Hypothalamus (tissue), 51 donors: ENCODE measurements around the gene SPP1.
"Not testable (repeated sequence)": the region's sequence is repeated elsewhere in the genome, so short reads cannot be mapped to it uniquely, and the experiment has no call there.

Experiments
- DNase-seq, 51 donors: peaks; one replicate each; lab custom pipeline; 2025; lab: John Stamatoyannopoulos, UW

The SPP1 gene

GRCh38 chr4:88017516-88018297 lies 42.2 kb downstream of the SPP1 start:
- no peak for DNase-seq

- peak in 4 of 51 donors; percentile 2 to 15 (median 4) for DNase-seq
Observed at GRCh38 chr4:88018466-88018865, 43.0 kb downstream of the SPP1 start.

DNA sequence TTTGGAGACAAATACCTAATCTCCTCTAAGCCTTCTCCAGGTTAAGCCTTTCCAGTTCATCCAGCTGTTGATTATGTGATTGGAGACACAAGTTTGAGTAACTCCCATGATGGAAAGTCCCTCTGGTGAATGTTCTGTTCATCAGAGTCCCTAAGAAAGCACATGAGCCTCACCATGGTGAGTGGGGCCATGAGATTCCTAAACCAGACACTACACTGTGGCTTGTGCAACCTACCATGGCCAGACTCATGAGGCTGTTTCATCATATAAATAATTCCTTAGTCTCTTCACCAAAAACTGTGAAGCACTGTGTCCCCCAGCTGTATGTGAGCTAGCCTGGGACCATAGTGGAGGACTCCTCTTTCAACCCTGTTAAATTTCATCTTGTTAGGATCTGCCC lies 46.3 kb downstream of the SPP1 start:
- no peak for DNase-seq

DNA sequence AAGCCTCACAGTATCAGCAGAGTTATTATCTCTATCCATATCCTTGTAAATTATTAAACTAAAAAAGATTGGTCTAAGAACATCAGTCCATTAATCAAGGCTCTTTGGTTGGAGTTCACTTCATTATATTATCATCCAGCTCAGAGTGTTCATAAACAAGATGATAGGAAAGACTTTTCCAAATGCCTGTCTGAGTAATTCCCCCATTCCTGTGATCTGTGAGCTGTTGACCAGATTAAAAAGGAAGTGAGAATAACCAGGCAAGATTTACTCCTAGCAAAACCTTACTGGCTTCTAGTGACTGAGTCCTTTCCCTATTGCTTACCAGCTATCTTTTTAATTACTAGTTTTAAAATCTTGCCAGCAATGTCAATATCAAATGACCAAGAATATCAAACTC lies 46.8 kb downstream of the SPP1 start:
- DNase-seq: no peak

DNA sequence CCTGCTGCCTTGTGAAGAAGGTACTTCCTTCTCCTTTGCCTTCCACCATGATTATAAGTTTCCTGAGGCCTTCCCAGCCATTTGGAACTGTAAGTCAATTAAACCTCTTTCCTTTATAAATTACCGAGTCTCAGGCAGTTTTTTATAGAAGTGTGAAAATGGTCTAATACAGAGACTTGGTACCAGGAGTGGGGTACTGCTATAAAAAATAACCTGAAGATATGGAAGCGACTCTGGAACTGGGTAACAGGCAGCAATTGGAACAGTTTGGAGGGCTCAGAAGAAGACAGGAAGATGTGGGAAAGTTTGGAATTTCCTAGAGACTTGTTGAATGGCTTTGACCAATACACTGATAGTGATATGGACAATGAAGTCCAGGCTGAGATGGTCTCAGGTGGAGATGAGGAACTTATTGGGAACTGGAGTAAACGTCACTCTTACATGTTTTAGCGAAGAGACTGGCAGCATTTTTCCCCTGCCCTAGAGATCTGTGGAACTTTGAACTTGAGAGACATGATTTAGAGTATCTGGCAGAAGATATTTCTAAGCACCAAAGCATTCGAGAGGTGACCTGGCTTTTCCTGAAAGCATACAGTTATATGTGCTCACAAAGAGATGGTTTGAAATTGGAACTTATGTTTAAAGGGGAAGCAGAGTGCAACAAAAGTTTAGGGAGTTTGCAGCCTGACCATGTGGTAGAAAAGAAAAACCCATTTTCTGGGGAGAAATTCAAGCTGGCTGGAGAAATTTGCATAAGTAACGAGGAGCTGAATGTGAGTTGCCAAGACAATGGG lies 50.6 kb downstream of the SPP1 start:
- DNase-seq: not testable (repeated sequence)

DNA sequence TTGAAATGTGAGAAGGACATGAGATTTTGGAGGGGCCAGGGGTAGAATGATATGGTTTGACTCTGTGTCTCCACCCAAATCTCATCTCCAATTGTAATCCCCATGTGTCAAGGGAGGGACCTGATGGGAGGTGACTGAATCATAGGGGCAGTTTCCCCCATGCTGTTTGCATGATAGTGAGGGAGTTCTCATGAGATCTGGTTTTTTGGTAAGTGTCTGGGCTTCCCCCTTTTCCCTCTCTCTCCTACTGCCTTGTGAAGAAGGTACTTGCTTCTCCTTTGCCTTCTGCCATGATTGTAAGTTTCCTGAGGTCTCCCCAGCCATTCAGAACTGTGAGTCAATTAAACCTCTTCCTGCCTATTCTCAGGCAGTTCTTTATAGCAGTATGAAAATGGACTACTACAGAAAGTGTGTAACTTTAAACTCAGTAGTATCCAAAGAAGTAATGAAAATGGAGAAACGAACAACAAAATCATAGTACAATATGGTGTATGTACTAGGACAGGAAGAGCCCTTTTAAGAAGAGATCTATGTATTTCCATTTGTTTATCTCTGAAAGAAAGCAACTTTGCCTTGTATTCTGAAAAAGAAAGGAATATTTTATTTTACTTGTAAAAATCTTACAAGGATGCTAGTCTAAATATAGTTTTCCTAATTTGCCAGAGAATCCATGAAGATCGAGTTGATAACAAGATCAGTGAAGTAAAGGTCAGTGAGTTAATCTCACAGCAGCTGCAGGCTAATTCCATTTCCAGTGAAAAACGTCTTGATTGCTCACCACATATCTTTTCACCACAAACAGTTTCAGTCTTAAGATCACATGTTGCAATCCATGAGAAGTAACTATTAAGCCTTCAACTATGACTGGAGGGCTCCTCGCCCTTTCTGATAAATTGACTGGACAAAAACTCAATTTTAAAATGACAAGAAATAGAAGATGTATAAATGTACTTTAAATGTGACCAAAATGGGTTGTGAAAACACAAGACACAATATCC lies 52.4 kb downstream of the SPP1 start:
- DNase-seq: no peak

GRCh38 chr4:88028946-88029345 lies 53.4 kb downstream of the SPP1 start:
- DNase-seq: no peak

DNA sequence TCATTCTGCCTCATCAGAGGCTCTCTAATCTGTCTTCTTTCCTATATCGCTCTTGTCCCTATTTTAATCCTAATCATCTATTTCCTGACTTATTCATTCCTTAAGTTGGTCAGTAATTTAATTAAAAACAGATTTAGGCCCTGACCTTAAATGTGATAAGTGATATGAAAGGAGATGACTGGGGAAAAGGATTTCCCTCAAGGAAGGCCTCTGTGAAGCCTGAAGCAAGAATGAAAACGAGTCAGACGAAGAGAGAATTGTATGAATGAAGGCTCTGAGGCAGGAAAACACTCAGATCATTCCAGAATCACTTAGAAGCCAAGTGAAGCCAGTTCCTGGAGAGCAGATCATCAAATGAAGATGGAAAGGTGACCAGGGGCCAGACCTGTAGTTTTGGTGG lies 54.0 kb downstream of the SPP1 start:
- no peak for DNase-seq

DNA sequence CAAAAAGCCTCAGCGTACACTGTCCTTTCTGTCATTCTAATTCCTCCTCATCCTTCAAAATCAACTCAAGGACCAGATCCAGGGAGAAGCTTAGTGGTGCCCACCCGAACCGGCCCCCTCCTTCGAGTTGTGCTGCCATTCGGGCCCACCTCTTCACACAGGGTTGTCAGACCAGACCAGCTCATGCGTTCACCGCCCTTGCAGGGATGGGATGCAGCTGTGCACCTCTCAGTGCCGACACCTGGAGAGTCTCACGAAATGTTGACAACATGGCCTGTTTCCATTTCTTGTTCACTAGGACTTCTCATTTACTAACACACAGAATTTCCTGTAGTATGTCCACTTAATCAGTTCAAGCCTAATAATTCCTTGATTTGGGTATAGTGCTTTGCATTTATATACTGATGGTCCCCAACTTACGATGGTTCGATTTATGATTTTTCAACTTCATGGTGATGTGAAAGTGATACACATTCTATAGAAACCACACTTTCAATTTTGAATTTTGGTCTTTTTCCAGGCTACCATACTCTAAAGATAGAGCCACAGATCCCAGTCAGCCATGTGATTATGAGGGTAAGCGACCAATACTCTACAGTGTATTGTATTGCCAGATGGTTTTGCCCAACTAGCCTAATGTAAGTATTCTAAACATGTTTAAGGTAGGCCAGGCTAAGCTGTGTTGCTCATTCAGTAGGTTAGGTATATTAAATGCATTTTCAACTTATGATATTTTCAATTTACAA lies 55.2 kb downstream of the SPP1 start:
- no peak for DNase-seq
